ENCODE results near the gene ROBO1. TPM values are rescaled to one million over a fixed set of nuclear protein-coding genes. Genes with fewer than 3 reads are reported as not detected.
"Not testable (repeated sequence)": the region's sequence is repeated elsewhere in the genome, so short reads cannot be mapped to it uniquely, and the experiment has no call there.

The ROBO1 gene
- total RNA-seq: not detected

GRCh38 chr3:79767905-79768267 is at the start of gene ROBO1:
ROBO1 (minus strand) TSS chr3:79767998.
- ChIA-PET CTCF (no interaction called here), POLR2A (no interaction called here)
- no peaks in the 10 kb centered on the region for H3K4me1 Mint-ChIP-seq
- no peaks in the 10 kb centered on the region for H3K27me3 Mint-ChIP-seq
- peaks cover 2% of the 10 kb centered on the region for H3K9me3 Mint-ChIP-seq
- no peak within 1 kb of the TSS for H3K27ac Mint-ChIP-seq
- H3K4me3 Mint-ChIP-seq: no peak within 1 kb of the TSS
- no peak for DNase-seq
- H3K36me3 Mint-ChIP-seq (ENCODE audit: low read depth): no peaks in the 10 kb centered on the region

- Mint-ChIP-seq H3K4me1 (no peaks in the 10 kb centered on the region), H3K27me3 (no peaks in the 10 kb centered on the region), H3K9me3 (peaks cover 18% of the 10 kb centered on the region), H3K4me3 (no peak overlapping the region), H3K27ac (no peak overlapping the region), H3K36me3 (ENCODE audit: low read depth) (no peaks in the 10 kb centered on the region)
- ChIA-PET POLR2A (no interaction called here), CTCF (no interaction called here)
- no peak for DNase-seq
These were observed 49.4 kb upstream of the ROBO1 start for GRCh38 chr3:79817224-79817623.

GRCh38 chr3:79815478-79815877 is 47.7 kb upstream of the ROBO1 start:
- no peak overlapping the region for H3K27ac Mint-ChIP-seq
- H3K4me3 Mint-ChIP-seq: no peak overlapping the region
- H3K27me3 Mint-ChIP-seq: no peaks in the 10 kb centered on the region
- no peaks in the 10 kb centered on the region for H3K4me1 Mint-ChIP-seq
- peaks cover 15% of the 10 kb centered on the region for H3K9me3 Mint-ChIP-seq
- DNase-seq: no peak
- ChIA-PET CTCF (no interaction called here), POLR2A (no interaction called here)
- no peaks in the 10 kb centered on the region for H3K36me3 Mint-ChIP-seq (ENCODE audit: low read depth)

GRCh38 chr3:79810581-79810980 is 42.8 kb upstream of the ROBO1 start:
- H3K27me3 Mint-ChIP-seq: no peaks in the 10 kb centered on the region

GRCh38 chr3:79810092-79810491 is 42.3 kb upstream of the ROBO1 start:
- ChIA-PET POLR2A (no interaction called here), CTCF (no interaction called here)
- no peaks in the 10 kb centered on the region for H3K27me3 Mint-ChIP-seq
- DNase-seq: no peak
- H3K4me3 Mint-ChIP-seq: no peak overlapping the region
- H3K27ac Mint-ChIP-seq: no peak overlapping the region
- H3K4me1 Mint-ChIP-seq: no peaks in the 10 kb centered on the region
- no peaks in the 10 kb centered on the region for H3K36me3 Mint-ChIP-seq (ENCODE audit: low read depth)
- peaks cover under 1% of the 10 kb centered on the region for H3K9me3 Mint-ChIP-seq

More at GRCh38 chr3:79810581-79810980, 42.8 kb upstream of the ROBO1 start:
- Mint-ChIP-seq H3K9me3 (peaks cover 2% of the 10 kb centered on the region), H3K4me1 (no peaks in the 10 kb centered on the region), H3K4me3 (no peak overlapping the region), H3K36me3 (ENCODE audit: low read depth) (no peaks in the 10 kb centered on the region), H3K27ac (no peak overlapping the region)
- POLR2A ChIA-PET: no interaction called here
- CTCF ChIA-PET: no interaction called here
- no peak for DNase-seq

- Mint-ChIP-seq H3K36me3 (ENCODE audit: low read depth) (no peaks in the 10 kb centered on the region), H3K4me3 (no peak overlapping the region), H3K27ac (no peak overlapping the region), H3K9me3 (no peaks in the 10 kb centered on the region), H3K27me3 (no peaks in the 10 kb centered on the region), H3K4me1 (no peaks in the 10 kb centered on the region)
- ChIA-PET POLR2A (no interaction called here), CTCF (interaction anchor here (0.7 kb wide), 1 partner anchor 9 kb away, joined by 3 read pairs; no protein-coding TSS in a partner anchor)
- DNase-seq: no peak
These were observed 41.3 kb upstream of the ROBO1 start for GRCh38 chr3:79809106-79809505.

- no peak for DNase-seq
- Mint-ChIP-seq H3K4me1 (no peaks in the 10 kb centered on the region), H3K27me3 (no peaks in the 10 kb centered on the region), H3K27ac (no peak overlapping the region), H3K4me3 (no peak overlapping the region), H3K36me3 (ENCODE audit: low read depth) (no peaks in the 10 kb centered on the region), H3K9me3 (no peaks in the 10 kb centered on the region)
- ChIA-PET POLR2A (no interaction called here), CTCF (interaction anchor here (0.7 kb wide), 1 partner anchor 9 kb away, joined by 3 read pairs; no protein-coding TSS in a partner anchor)
These were observed 40.7 kb upstream of the ROBO1 start for GRCh38 chr3:79808515-79808914.

GRCh38 chr3:79790177-79790576 is 22.4 kb upstream of the ROBO1 start:
- POLR2A ChIA-PET; H3K36me3 Mint-ChIP-seq (ENCODE audit: low read depth); CTCF ChIA-PET; H3K27me3 Mint-ChIP-seq; H3K4me1 Mint-ChIP-seq; H3K9me3 Mint-ChIP-seq; DNase-seq; H3K4me3 Mint-ChIP-seq; H3K27ac Mint-ChIP-seq: not testable (repeated sequence)

- Mint-ChIP-seq H3K36me3 (ENCODE audit: low read depth) (no peaks in the 10 kb centered on the region), H3K4me1 (no peaks in the 10 kb centered on the region), H3K27me3 (no peaks in the 10 kb centered on the region), H3K4me3 (no peak overlapping the region), H3K9me3 (peaks cover 27% of the 10 kb centered on the region), H3K27ac (no peak overlapping the region)
- CTCF ChIA-PET: no interaction called here
- POLR2A ChIA-PET: no interaction called here
- no peak for DNase-seq
These were observed 5.5 kb upstream of the ROBO1 start for GRCh38 chr3:79773291-79773690.

GRCh38 chr3:79769229-79769628 is 1.4 kb upstream of the ROBO1 start:
- Mint-ChIP-seq H3K27ac (no peak overlapping the region), H3K4me3 (no peak overlapping the region), H3K36me3 (ENCODE audit: low read depth) (no peaks in the 10 kb centered on the region), H3K9me3 (peaks cover 13% of the 10 kb centered on the region), H3K4me1 (no peaks in the 10 kb centered on the region), H3K27me3 (no peaks in the 10 kb centered on the region)
- CTCF ChIA-PET: no interaction called here
- no peak for DNase-seq
- POLR2A ChIA-PET: no interaction called here

GRCh38 chr3:79767194-79767904 is 449 bp downstream of the ROBO1 start:
- Mint-ChIP-seq H3K36me3 (ENCODE audit: low read depth) (no peaks in the 10 kb centered on the region), H3K27ac (no peak overlapping the region), H3K4me1 (no peaks in the 10 kb centered on the region), H3K4me3 (no peak overlapping the region), H3K9me3 (no peaks in the 10 kb centered on the region), H3K27me3 (no peaks in the 10 kb centered on the region)
- no peak for DNase-seq
- CTCF ChIA-PET: no interaction called here
- POLR2A ChIA-PET: no interaction called here

GRCh38 chr3:79766496-79767193 is 1.2 kb downstream of the ROBO1 start:
- no peak for DNase-seq
- H3K9me3 Mint-ChIP-seq: no peaks in the 10 kb centered on the region
- H3K27ac Mint-ChIP-seq: no peak overlapping the region
- H3K4me1 Mint-ChIP-seq: no peaks in the 10 kb centered on the region
- H3K36me3 Mint-ChIP-seq (ENCODE audit: low read depth): no peaks in the 10 kb centered on the region
- H3K4me3 Mint-ChIP-seq: no peak overlapping the region
- H3K27me3 Mint-ChIP-seq: no peaks in the 10 kb centered on the region
- CTCF ChIA-PET: no interaction called here
- POLR2A ChIA-PET: no interaction called here

GRCh38 chr3:79765911-79766310 is 1.9 kb downstream of the ROBO1 start:
- no peaks in the 10 kb centered on the region for H3K27me3 Mint-ChIP-seq
- H3K4me3 Mint-ChIP-seq: no peak overlapping the region
- no peaks in the 10 kb centered on the region for H3K9me3 Mint-ChIP-seq
- DNase-seq: no peak
- ChIA-PET POLR2A (no interaction called here), CTCF (no interaction called here)
- no peak overlapping the region for H3K27ac Mint-ChIP-seq
- no peaks in the 10 kb centered on the region for H3K4me1 Mint-ChIP-seq
- H3K36me3 Mint-ChIP-seq (ENCODE audit: low read depth): no peaks in the 10 kb centered on the region

- H3K27me3 Mint-ChIP-seq: no peaks in the 10 kb centered on the region
- H3K27ac Mint-ChIP-seq: no peak overlapping the region
- ChIA-PET POLR2A (no interaction called here), CTCF (no interaction called here)
- no peaks in the 10 kb centered on the region for H3K9me3 Mint-ChIP-seq
- DNase-seq: no peak
- no peaks in the 10 kb centered on the region for H3K4me1 Mint-ChIP-seq
- no peaks in the 10 kb centered on the region for H3K36me3 Mint-ChIP-seq (ENCODE audit: low read depth)
- no peak overlapping the region for H3K4me3 Mint-ChIP-seq
These were observed 6.4 kb downstream of the ROBO1 start for GRCh38 chr3:79761441-79761840.

All from activated CD4-positive, alpha-beta memory T cell treated with anti-CD3 and anti-CD28 coated beads, Interleukin-2, amount 10 ng/mL, durations not matched to agents 7 days and 5 days (primary cell).